GM12878 (cell line): ENCODE results near the gene CXXC4. TPM values are rescaled to one million over a fixed set of nuclear protein-coding genes. Genes with fewer than 3 reads are reported as not detected.

Experiments used
- ASH2L ChIP-seq: fragments of 300-600, 200-600 bp; sonication (generic); IDR thresholded peaks from 2 replicates; pipeline ENCODE4 v1.6.1; 2017; ENCODE audit warnings: low read depth, mild to moderate bottlenecking, borderline replicate concordance
- CBX5 ChIP-seq: sonication (generic); IDR thresholded peaks from 2 replicates; pipeline ENCODE4 v1.6.1; 2016; ENCODE audit warnings: low read depth, moderate library complexity, mild to moderate bottlenecking, inconsistent platforms
- CREM ChIP-seq: IDR thresholded peaks from 2 replicates; pipeline ENCODE4 v1.6.1; 2014; ENCODE audit warnings: antibody characterized with exemption, low read depth
- DPF2 ChIP-seq: fragments of 450-650 bp; IDR thresholded peaks from 2 replicates; pipeline ENCODE4 v1.6.1; 2017; ENCODE audit warnings: mild to moderate bottlenecking
- EGR1 ChIP-seq, 2 experiments: IDR thresholded peaks; 1 replicate in 1 of 2; 2 replicates in 1 of 2; pipeline ENCODE4 v1.6.1; 2011 to 2012; ENCODE audit warnings: low read depth in 2 of 2, low read length in 2 of 2, borderline replicate concordance in 1 of 2, mild to moderate bottlenecking in 1 of 2, moderate library complexity in 1 of 2
- ESRRA ChIP-seq: IDR thresholded peaks from 2 replicates; pipeline ENCODE4 v1.6.1; 2012; ENCODE audit warnings: mild to moderate bottlenecking, low read length, improper control_type of control experiment
- KLF5 ChIP-seq: fragments of 450-650 bp; IDR thresholded peaks from 2 replicates; pipeline ENCODE4 v1.6.1; 2014; ENCODE audit warnings: mild to moderate bottlenecking; ENCODE audit not compliant: partially characterized antibody
- PAX8 ChIP-seq: fragments of 450-650 bp; IDR thresholded peaks from 2 replicates; pipeline ENCODE4 v1.6.1; 2017; ENCODE audit warnings: mild to moderate bottlenecking, moderate library complexity
- PML ChIP-seq: IDR thresholded peaks from 2 replicates; pipeline ENCODE4 v1.6.1; 2012; ENCODE audit warnings: low read length, inconsistent platforms
- POLR2AphosphoS5 ChIP-seq: IDR thresholded peaks from 2 replicates; pipeline ENCODE4 v1.6.1; 2011; ENCODE audit warnings: mild to moderate bottlenecking, low read length, inconsistent platforms
- POU2F2 ChIP-seq: IDR thresholded peaks from 3 replicates; pipeline ENCODE4 v1.6.1; 2011; ENCODE audit warnings: low read depth, mild to moderate bottlenecking, low read length, borderline replicate concordance
- RAD51 ChIP-seq: fragments of 450-650 bp; IDR thresholded peaks from 2 replicates; pipeline ENCODE4 v1.6.1; 2016; ENCODE audit warnings: moderate library complexity, mild to moderate bottlenecking, inconsistent platforms
- RCOR1 ChIP-seq: conservative IDR thresholded peaks from 2 replicates; pipeline ENCODE4 v1.6.1; 2012; ENCODE audit warnings: low read depth, low read length, improper control_type of control experiment
- RUNX3 ChIP-seq: IDR thresholded peaks from 2 replicates; pipeline ENCODE4 v1.6.1; 2012; ENCODE audit warnings: low read length, inconsistent platforms
- SMAD5 ChIP-seq: IDR thresholded peaks from 2 replicates; pipeline ENCODE4 v1.6.1; 2016; ENCODE audit warnings: antibody characterized with exemption, low read depth
- TAF1 ChIP-seq: IDR thresholded peaks from 2 replicates; pipeline ENCODE4 v1.6.1; 2011; ENCODE audit warnings: mild to moderate bottlenecking, low read depth, low read length, borderline replicate concordance
- ZNF622 ChIP-seq: fragments of 450-650 bp; IDR thresholded peaks from 2 replicates; pipeline ENCODE4 v1.6.1; 2017; ENCODE audit warnings: mild to moderate bottlenecking, inconsistent platforms
- polyA plus RNA-seq, 11 experiments: library from polyadenylated mRNA; depleted of rRNA in 4 of 11; unstranded in 6 of 11; stranded (reverse) in 5 of 11; fragments of >200 nt; fragmentation: Nextera tagmentation in 4 of 11; fragmentation: Illumina TruSeq in 1 of 11; extraction: Ambion mirVana in 4 of 11; extraction: Trizol in 1 of 11; gene quantifications; 1 replicate in 1 of 11; 2 replicates in 10 of 11; pipeline versions ENCODE4 v1.2.1 to v1.2.3, GENCODE V29; 2011 to 2016; ENCODE audit warnings: inconsistent platforms in 2 of 11, missing spikeins in 2 of 11, low read depth in 1 of 11
- total RNA-seq, 4 experiments: library from RNA; depleted of rRNA in 3 of 4; stranded (reverse); fragments of >200 nt in 3 of 4; fragmentation: Illumina TruSeq in 1 of 4; extraction: Trizol in 1 of 4; gene quantifications; 2 replicates each; pipeline versions ENCODE4 v1.2.1 to v1.2.3, GENCODE V29; 2013 to 2021
- TF ChIP-seq, protein P1 (sequence below): fragments of 450-650 bp; IDR thresholded peaks from 2 replicates; pipeline ENCODE4 v1.6.1; 2017; ENCODE audit warnings: antibody characterized with exemption, mild to moderate bottlenecking, moderate library complexity
- TF ChIP-seq, protein P2 (sequence below): fragments of 450-650 bp; IDR thresholded peaks from 2 replicates; pipeline ENCODE4 v1.6.1; 2017; ENCODE audit warnings: mild to moderate bottlenecking
- TF ChIP-seq, protein P3 (sequence below): IDR thresholded peaks from 2 replicates; pipeline ENCODE4 v1.6.1; 2012; ENCODE audit warnings: low read depth, low read length, improper control_type of control experiment
- TF ChIP-seq, protein P4 (sequence below): IDR thresholded peaks from 2 replicates; pipeline ENCODE4 v1.6.1; 2012; ENCODE audit warnings: low read depth, low read length, improper control_type of control experiment
- TF ChIP-seq, protein P5 (sequence below): fragments of 450-650 bp; formaldehyde crosslinking; IDR thresholded peaks from 2 replicates; pipeline ENCODE4 v1.4.0; 2022; ENCODE audit warnings: mild to moderate bottlenecking, moderate library complexity

CXXC4 gene
- total and polyA plus RNA-seq, 10 of the 15 experiments (the other 5 are each of a cell fraction or from before 2014, with no cell fraction given) = 4.2 to 17.0 (median 7.8) TPM

DNA sequence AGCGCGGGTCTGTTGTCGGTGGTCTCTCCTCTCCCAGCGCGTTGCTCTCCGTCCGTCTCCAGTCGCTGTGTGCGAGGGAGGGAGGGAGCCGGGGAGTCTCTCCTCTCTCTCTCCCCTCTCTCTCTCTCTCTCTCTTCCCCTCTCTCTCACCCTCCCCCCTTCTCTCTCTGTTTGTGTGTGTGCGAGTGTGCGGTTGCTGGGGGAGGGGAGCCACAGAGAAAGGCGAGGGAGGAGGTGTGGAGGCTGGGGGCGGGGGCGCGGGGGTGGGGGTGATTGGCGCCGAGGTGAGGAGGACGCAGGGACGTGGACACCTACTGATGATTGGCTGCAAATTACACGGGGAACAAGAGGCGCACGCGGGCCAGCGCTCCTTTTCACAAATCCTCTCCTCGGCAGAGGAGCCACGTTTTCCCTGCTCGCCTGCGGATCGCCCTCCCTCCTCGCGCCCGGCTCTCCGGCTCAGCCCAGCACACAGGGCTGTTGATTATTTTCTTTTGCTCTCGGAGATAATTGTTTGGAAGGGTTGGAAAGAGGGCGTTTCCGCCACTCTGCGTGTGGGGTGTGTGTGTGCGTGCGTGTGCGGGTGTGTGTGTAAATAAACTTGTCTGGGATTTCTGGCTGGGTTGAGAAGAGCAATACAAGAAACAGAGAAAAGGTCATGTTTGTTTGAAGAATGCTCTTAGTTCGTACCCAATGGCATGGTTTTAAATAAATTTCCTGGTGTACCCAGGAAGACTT is at the start of gene CXXC4 (continued):
- TF ChIP-seq, protein P1, sequence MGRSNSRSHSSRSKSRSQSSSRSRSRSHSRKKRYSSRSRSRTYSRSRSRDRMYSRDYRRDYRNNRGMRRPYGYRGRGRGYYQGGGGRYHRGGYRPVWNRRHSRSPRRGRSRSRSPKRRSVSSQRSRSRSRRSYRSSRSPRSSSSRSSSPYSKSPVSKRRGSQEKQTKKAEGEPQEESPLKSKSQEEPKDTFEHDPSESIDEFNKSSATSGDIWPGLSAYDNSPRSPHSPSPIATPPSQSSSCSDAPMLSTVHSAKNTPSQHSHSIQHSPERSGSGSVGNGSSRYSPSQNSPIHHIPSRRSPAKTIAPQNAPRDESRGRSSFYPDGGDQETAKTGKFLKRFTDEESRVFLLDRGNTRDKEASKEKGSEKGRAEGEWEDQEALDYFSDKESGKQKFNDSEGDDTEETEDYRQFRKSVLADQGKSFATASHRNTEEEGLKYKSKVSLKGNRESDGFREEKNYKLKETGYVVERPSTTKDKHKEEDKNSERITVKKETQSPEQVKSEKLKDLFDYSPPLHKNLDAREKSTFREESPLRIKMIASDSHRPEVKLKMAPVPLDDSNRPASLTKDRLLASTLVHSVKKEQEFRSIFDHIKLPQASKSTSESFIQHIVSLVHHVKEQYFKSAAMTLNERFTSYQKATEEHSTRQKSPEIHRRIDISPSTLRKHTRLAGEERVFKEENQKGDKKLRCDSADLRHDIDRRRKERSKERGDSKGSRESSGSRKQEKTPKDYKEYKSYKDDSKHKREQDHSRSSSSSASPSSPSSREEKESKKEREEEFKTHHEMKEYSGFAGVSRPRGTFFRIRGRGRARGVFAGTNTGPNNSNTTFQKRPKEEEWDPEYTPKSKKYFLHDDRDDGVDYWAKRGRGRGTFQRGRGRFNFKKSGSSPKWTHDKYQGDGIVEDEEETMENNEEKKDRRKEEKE = no peak
- TF ChIP-seq ASH2L = no peak
- peak; percentile 69; the same call in 2 of the 3 replicates for TF ChIP-seq POU2F2
- TF ChIP-seq, protein P2, sequence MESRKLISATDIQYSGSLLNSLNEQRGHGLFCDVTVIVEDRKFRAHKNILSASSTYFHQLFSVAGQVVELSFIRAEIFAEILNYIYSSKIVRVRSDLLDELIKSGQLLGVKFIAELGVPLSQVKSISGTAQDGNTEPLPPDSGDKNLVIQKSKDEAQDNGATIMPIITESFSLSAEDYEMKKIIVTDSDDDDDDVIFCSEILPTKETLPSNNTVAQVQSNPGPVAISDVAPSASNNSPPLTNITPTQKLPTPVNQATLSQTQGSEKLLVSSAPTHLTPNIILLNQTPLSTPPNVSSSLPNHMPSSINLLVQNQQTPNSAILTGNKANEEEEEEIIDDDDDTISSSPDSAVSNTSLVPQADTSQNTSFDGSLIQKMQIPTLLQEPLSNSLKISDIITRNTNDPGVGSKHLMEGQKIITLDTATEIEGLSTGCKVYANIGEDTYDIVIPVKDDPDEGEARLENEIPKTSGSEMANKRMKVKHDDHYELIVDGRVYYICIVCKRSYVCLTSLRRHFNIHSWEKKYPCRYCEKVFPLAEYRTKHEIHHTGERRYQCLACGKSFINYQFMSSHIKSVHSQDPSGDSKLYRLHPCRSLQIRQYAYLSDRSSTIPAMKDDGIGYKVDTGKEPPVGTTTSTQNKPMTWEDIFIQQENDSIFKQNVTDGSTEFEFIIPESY = no peak
- TF ChIP-seq RUNX3 = peak; percentile 93
- TF ChIP-seq POLR2AphosphoS5 = peak; percentile 88
- TF ChIP-seq, protein P3, sequence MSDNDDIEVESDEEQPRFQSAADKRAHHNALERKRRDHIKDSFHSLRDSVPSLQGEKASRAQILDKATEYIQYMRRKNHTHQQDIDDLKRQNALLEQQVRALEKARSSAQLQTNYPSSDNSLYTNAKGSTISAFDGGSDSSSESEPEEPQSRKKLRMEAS = no peak
- TF ChIP-seq TAF1 = peak; percentile 61; the same call in 1 of the 2 replicates
- TF ChIP-seq CBX5 = peak; percentile 86; the same call in 1 of the 2 replicates
- TF ChIP-seq RCOR1 = no peak
- TF ChIP-seq ZNF622 = no peak
- TF ChIP-seq CREM = peak; percentile 81
- TF ChIP-seq SMAD5 = peak; percentile 30; the same call in 1 of the 2 replicates
- TF ChIP-seq, protein P4, sequence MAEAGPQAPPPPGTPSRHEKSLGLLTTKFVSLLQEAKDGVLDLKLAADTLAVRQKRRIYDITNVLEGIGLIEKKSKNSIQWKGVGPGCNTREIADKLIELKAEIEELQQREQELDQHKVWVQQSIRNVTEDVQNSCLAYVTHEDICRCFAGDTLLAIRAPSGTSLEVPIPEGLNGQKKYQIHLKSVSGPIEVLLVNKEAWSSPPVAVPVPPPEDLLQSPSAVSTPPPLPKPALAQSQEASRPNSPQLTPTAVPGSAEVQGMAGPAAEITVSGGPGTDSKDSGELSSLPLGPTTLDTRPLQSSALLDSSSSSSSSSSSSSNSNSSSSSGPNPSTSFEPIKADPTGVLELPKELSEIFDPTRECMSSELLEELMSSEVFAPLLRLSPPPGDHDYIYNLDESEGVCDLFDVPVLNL = no peak
- TF ChIP-seq KLF5 = no peak
- TF ChIP-seq RAD51 = no peak
- TF ChIP-seq, protein P5, sequence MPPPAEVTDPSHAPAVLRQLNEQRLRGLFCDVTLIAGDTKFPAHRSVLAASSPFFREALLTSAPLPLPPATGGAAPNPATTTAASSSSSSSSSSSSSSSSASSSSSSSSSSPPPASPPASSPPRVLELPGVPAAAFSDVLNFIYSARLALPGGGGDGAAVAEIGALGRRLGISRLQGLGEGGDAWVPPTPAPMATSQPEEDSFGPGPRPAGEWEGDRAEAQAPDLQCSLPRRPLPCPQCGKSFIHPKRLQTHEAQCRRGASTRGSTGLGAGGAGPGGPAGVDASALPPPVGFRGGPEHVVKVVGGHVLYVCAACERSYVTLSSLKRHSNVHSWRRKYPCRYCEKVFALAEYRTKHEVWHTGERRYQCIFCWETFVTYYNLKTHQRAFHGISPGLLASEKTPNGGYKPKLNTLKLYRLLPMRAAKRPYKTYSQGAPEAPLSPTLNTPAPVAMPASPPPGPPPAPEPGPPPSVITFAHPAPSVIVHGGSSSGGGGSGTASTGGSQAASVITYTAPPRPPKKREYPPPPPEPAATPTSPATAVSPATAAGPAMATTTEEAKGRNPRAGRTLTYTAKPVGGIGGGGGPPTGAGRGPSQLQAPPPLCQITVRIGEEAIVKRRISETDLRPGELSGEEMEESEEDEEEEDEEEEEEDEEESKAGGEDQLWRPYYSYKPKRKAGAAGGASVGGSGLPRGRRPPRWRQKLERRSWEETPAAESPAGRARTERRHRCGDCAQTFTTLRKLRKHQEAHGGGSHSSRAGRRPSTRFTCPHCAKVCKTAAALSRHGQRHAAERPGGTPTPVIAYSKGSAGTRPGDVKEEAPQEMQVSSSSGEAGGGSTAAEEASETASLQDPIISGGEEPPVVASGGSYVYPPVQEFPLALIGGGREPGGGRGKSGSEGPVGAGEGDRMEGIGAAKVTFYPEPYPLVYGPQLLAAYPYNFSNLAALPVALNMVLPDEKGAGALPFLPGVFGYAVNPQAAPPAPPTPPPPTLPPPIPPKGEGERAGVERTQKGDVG = no peak
- TF ChIP-seq PAX8 = no peak
- TF ChIP-seq EGR1 (IDR thresholded peaks at IDR 0.05; ENCODE audit: borderline replicate concordance in 1 of 2, low read depth in 2 of 2, low read length in 2 of 2) = peak in 1 of 2 experiments; percentile 84; a peak in 2 of 3 replicates
- TF ChIP-seq DPF2 = no peak
- peak; percentile 15; the same call in 1 of the 2 replicates for TF ChIP-seq PML
- TF ChIP-seq ESRRA = no peak
